SK-N-MC (cell line): ENCODE measurements around the gene PTDSS2.
"Not testable (repeated sequence)": the region's sequence is repeated elsewhere in the genome, so short reads cannot be mapped to it uniquely, and the experiment has no call there.

Experiments
- DNase-seq: peaks from one replicate; pipeline ENCODE4 v3.0.0-alpha.2; 2011; ENCODE audit warnings: low read depth, low spot score
- H3K27ac ChIP-seq: fragments of 200-600 bp; sonication (generic); 2 replicates; pipeline ENCODE4 v1.5.1; 2016; ENCODE audit warnings: mixed run types
- H3K36me3 ChIP-seq: fragments of 200-600 bp; sonication (generic); 2 replicates; pipeline ENCODE4 v1.6.1; 2017; ENCODE audit warnings: antibody characterized with exemption, low read length, mixed read lengths; ENCODE audit not compliant: insufficient read depth
- H3K4me3 ChIP-seq: fragments of 200-600 bp; sonication (generic); 2 replicates; pipeline ENCODE4 v1.5.1; 2016
- H3K9ac ChIP-seq: fragments of 200-600 bp; sonication (generic); 2 replicates; pipeline ENCODE4 v1.8.0; 2017; ENCODE audit warnings: mixed run types, mixed read lengths; ENCODE audit not compliant: insufficient read length
- H3K9me3 ChIP-seq: fragments of 200-600 bp; sonication (generic); 2 replicates; pipeline ENCODE4 v1.6.1; 2017; ENCODE audit warnings: low read depth, mild to moderate bottlenecking, antibody characterized with exemption, low read length, moderate library complexity, mixed read lengths
- EZH2 ChIP-seq: fragments of 200-600 bp; sonication (generic); IDR thresholded peaks from one replicate; pipeline ENCODE4 v1.6.1; 2017; ENCODE audit warnings: antibody characterized with exemption
- FOXP2 ChIP-seq: optimal IDR thresholded peaks from 2 replicates; pipeline ENCODE3; 2011; ENCODE audit warnings: mild to moderate bottlenecking, moderate library complexity; ENCODE audit not compliant: insufficient read depth; ENCODE audit errors: extremely low read length, control extremely low read depth
- POLR2AphosphoS5 ChIP-seq: IDR thresholded peaks from 2 replicates; pipeline ENCODE4 v1.6.1; 2012; ENCODE audit warnings: mild to moderate bottlenecking, low read depth, low read length, borderline replicate concordance

Gene PTDSS2

DNA sequence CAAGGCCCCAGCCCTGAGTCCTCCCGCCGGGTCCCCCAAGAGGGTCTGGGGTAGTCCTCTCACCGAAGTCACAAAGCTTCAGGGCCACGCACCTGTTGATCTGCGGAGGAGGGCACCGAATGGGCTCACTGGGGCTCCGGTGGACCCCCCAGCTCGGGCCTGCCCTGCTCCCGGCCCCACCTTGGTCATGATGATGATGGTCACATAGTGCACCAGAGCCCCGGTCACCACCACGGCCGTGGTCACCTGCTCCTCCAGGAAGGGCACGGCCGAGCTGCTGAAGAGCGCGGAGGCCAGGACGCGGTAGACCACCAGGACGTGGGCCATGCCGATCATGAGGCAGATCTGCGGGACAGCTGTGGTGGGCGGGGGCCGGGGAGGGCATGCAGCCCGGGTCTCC, 21.8 kb upstream of the PTDSS2 start:
- no peaks in the 10 kb centered on the region for H3K36me3 ChIP-seq
- DNase-seq, result no peak
- no peaks in the 10 kb centered on the region for H3K9me3 ChIP-seq
- TF ChIP-seq FOXP2 (no peak), POLR2AphosphoS5 (no peak), EZH2 (no peak)
- H3K4me3 ChIP-seq, result no peak overlapping the region
- H3K9ac ChIP-seq, result no peak overlapping the region
- H3K27ac ChIP-seq, result no peak overlapping the region

DNA sequence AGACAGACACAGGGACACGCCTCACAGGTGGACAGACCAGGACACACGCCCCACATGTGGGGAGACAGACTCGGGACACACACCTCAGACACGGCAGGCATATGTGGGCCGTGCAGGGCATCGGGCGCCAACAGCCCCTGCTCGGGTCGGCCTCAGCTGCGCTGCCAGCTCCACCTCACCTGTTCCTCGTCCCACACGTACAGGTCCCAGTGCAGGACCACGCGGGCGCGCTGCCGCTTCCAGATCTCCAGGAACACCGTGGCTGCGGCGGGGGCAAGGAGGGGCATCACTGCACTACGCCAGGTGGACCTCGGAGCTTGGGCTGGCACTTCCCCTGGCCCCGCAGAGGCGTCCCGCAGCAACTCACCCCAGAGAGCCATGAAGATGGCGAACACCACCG, 20.7 kb upstream of the PTDSS2 start:
- H3K9me3 ChIP-seq, result no peaks in the 10 kb centered on the region
- no peak overlapping the region for H3K27ac ChIP-seq
- H3K9ac ChIP-seq, result no peak overlapping the region
- no peak overlapping the region for H3K4me3 ChIP-seq
- TF ChIP-seq EZH2, result no peak
- no peak for TF ChIP-seq FOXP2
- TF ChIP-seq POLR2AphosphoS5, result no peak
- no peaks in the 10 kb centered on the region for H3K36me3 ChIP-seq
- no peak for DNase-seq

DNA sequence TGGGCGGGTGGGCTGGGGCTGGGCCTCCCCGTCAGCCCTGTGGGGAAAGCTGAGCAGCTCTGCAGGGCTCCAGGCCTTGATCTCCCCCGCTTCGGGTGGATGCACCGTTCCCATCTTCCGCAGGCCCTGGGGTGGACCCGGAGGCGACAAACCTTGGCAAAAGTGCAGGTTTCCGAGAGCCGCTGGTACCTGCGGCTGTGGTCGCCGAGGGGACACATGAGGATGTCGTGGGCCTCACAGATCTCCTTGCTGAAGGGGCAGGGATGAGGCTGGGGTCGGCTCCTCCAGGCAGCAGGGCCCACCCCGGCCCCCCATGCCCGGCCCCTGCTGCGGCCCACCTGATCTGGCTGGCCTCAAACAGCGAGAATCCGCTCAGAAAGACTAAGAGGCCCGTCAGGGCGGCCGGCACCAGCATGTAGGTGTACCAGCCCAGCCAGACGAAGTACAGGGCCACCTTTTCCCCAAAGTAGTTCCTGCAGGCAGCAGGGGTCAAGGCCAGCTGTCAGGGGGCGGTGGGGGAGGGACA, 20.1 kb upstream of the PTDSS2 start:
- H3K27ac ChIP-seq, result no peak overlapping the region
- TF ChIP-seq EZH2 (no peak), POLR2AphosphoS5 (no peak), FOXP2 (no peak)
- H3K4me3 ChIP-seq, result no peak overlapping the region
- H3K36me3 ChIP-seq, result no peaks in the 10 kb centered on the region
- no peak overlapping the region for H3K9ac ChIP-seq
- DNase-seq, result no peak
- H3K9me3 ChIP-seq, result no peaks in the 10 kb centered on the region

DNA sequence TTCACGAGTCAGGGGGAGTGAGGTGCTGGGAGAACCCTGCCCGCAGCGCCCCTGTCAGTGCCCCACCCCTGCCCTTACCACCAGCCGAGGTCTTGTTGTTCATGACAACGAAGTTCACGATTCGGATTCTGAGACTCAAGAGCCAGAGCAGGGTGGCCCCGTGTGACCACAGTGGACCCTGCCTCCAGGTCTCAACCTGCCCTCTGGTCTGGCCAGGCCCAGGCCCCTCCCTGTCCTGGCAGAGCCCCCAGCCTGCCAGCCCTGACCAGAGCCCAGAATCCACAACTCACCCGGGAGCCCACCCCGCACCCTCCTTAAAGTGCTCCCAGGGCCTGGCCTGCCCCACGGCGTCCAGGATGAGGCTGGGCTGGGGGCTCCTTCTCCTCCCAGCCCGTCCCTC, 18.2 kb upstream of the PTDSS2 start:
- Histone ChIP-seq H3K36me3 (no peaks in the 10 kb centered on the region), H3K27ac (no peak overlapping the region), H3K4me3 (no peak overlapping the region), H3K9ac (no peak overlapping the region), H3K9me3 (no peaks in the 10 kb centered on the region)
- DNase-seq, result no peak
- TF ChIP-seq POLR2AphosphoS5 (no peak), EZH2 (no peak), FOXP2 (no peak)

DNA sequence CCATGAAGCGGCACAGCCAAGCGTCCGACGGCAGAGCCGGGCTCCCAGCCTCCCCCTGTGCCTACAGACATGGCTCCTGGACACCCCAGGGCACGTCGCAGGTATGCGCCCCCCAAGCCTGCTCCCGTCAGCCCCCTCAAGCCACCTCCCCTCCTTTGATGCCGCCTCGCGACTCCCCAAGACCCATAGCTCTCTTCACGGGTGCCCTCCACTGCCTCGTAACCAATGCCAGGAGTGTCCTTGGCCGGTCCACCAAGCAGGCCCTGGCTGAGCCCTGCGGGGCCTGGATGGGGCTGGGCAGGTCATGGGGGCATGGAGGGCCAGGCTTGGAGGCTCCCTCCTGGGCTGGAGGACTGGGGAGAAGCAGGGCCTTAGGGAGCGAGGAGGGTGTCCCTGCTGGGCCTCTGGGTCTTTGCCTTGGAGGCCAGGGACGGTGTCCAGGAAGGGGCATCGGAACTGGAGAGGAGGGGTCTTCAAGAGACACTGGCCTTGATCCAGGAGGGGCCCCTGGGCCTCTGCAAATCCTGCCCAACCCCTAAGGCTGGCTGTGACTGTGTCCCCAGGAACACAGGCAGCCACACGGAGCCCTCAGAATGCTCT, 17.5 kb upstream of the PTDSS2 start:
- no peak overlapping the region for H3K9ac ChIP-seq
- H3K36me3 ChIP-seq, result no peaks in the 10 kb centered on the region
- no peak for TF ChIP-seq EZH2
- TF ChIP-seq FOXP2, result no peak
- TF ChIP-seq POLR2AphosphoS5, result no peak
- no peaks in the 10 kb centered on the region for H3K9me3 ChIP-seq
- no peak overlapping the region for H3K27ac ChIP-seq
- no peak overlapping the region for H3K4me3 ChIP-seq
- DNase-seq, result no peak

DNA sequence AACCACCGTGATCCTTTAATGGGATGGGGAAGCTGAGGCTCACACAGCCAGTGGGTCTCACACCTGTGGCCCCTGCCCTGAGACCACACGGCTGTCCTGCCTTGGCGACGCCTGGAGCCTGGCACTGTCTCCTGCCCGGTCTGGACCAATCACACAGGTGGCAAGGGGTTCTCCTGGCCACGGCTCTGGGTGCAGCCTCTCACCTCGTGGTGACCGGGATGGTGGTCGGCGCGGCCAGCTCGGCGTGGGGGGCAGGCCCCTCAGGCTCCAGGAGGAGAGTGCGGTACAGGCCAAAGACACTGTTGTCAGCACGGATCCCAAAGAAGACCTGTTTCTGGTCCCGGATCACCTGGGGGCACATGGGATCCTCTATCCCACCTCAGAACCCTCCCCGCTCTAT, 17.0 kb upstream of the PTDSS2 start:
- DNase-seq, result no peak
- no peak overlapping the region for H3K4me3 ChIP-seq
- no peak overlapping the region for H3K27ac ChIP-seq
- no peaks in the 10 kb centered on the region for H3K36me3 ChIP-seq
- no peak overlapping the region for H3K9ac ChIP-seq
- TF ChIP-seq EZH2 (no peak), FOXP2 (no peak), POLR2AphosphoS5 (no peak)
- no peaks in the 10 kb centered on the region for H3K9me3 ChIP-seq

DNA sequence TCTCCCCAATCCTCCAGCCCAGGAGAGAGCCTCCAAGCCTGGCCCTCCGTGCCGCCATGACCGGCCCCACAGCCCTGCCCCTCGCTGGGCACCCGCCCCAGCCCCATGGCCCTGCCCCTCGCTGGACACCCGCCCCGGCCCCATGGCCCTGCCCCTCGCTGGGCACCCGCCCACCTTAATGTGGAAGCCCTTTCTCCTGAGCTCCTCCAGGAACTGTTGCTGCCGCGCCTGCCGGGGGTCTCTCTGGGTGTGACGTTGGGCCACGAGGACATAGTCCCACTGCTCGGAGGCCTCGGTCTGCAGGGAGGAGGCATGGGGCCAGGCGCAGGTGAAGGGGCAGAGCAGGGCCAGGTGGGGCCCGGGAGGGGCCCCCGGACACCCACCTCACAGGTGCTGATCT, 16.4 kb upstream of the PTDSS2 start:
- Histone ChIP-seq H3K4me3 (no peak overlapping the region), H3K9me3 (no peaks in the 10 kb centered on the region), H3K9ac (no peak overlapping the region), H3K36me3 (no peaks in the 10 kb centered on the region), H3K27ac (no peak overlapping the region)
- no peak for TF ChIP-seq EZH2
- TF ChIP-seq FOXP2, result no peak
- TF ChIP-seq POLR2AphosphoS5, result no peak
- DNase-seq, result no peak

DNA sequence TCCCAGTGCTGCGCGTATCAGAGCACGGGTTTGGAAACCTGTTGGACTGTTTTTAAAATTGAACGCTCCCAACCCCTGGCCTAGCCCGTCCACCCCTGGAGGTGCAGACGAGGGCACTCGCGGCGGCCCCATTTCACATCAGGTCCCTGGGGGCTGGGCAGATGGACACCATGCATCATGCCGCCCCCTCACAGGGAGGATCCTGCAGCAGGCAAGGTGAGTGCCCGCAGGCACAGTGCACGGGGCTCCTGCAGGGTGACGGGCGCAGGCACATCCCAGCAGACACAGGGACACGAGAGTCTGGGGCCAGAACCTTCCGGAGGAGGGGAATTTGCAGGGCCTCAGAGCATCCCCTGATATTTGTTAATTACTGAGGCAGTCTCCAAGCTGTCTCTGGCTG, 15.6 kb upstream of the PTDSS2 start:
- DNase-seq, result no peak
- TF ChIP-seq FOXP2, result no peak
- TF ChIP-seq POLR2AphosphoS5, result no peak
- no peak for TF ChIP-seq EZH2
- no peak overlapping the region for H3K4me3 ChIP-seq
- H3K36me3 ChIP-seq, result no peaks in the 10 kb centered on the region
- no peak overlapping the region for H3K27ac ChIP-seq
- H3K9me3 ChIP-seq, result no peaks in the 10 kb centered on the region
- no peak overlapping the region for H3K9ac ChIP-seq

DNA sequence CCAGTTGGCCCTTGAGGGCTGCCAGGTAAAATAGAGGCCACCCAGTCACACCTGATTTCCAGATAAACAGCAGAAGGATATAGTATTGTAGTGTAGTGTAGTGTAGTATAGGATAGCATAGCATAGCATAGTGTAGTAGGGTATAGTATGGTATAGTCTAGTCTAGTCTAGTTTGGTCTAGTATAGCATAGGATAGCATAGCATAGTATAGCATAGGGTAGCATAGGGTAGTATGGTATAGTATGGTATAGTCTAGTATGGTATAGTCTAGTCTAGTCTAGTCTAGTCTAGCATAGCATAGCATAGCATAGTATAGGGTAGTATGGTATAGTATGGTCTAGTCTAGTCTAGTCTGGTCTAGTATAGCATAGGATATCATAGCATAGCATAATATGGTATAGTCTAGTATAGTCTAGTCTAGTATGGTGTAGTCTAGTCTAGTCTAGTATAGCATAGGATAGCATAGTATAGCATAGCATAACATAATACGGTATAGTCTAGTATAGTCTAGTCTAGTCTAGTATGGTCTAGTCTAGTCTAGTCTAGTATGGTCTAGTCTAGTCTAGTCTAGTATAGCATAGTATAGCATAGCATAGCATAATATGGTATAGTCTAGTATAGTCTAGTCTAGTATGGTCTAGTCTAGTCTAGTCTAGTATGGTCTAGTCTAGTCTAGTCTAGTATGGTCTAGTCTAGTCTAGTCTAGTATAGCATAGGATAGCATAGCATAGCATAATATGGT, 14.9 kb upstream of the PTDSS2 start:
- H3K36me3 ChIP-seq, DNase-seq, H3K27ac ChIP-seq, H3K4me3 ChIP-seq, H3K9ac ChIP-seq, H3K9me3 ChIP-seq: not testable (repeated sequence)
